GM12878 (cell line): ENCODE results near the gene HMGCR. TPM values are rescaled to one million over a fixed set of nuclear protein-coding genes. Genes with fewer than 3 reads are reported as not detected.

Source experiments
- ATAC-seq: fragments of 200-7000 bp; cut with Tn5 transposase; 3 replicates; pipeline ENCODE4 v1.9.1; 2020; ENCODE audit warnings: mild to moderate bottlenecking, moderate library complexity
- BruUV-seq: library from RNA; stranded (reverse); fragments of 400-500 nt; replicated peaks from 2 replicates; lab custom pipeline; 2021; lab: Mats Ljungman, UMichigan
- CTCF ChIA-PET: fragments of 300-600 bp; sonication (Branson Sonifier 250); formaldehyde crosslinking; extraction: SDS; loops from one replicate; lab custom pipeline; 2021; ENCODE audit warnings: inconsistent platforms; lab: Yijun Ruan, JAX
- POLR2A ChIA-PET: fragments of 350-600 bp; formaldehyde crosslinking; extraction: SDS; loops from one replicate; lab custom pipeline; 2021; ENCODE audit warnings: inconsistent platforms; lab: Charles Lee
- RAD21 ChIA-PET: fragments of 300-600 bp; sonication (Branson Sonifier 250); formaldehyde crosslinking; loops from one replicate; lab custom pipeline; 2023; ENCODE audit warnings: antibody characterized with exemption; ENCODE audit not compliant: unreplicated experiment; lab: Charles Lee
- SMC1A ChIA-PET: fragments of 300-600 bp; sonication (Branson Sonifier 250); formaldehyde crosslinking; loops from one replicate; lab custom pipeline; 2023; ENCODE audit not compliant: unreplicated experiment, uncharacterized antibody; lab: Charles Lee
- DNase-seq: peaks from one replicate; pipeline ENCODE4 v3.0.0-alpha.2; 2011; ENCODE audit warnings: low read depth, low spot score
- FAIRE-seq: peaks from 3 replicates; lab custom pipeline; 2011; peaks lifted over from hg19 to GRCh38; lab: Jason Lieb, UNC
- H2AFZ ChIP-seq: 2 replicates; pipeline ENCODE4 v1.6.0; 2011; ENCODE audit warnings: low read depth, low read length, control low read depth; ENCODE audit not compliant: control insufficient read depth
- H3K27ac ChIP-seq: 2 replicates; pipeline ENCODE4 v1.5.1; 2011; ENCODE audit warnings: control low read depth; ENCODE audit not compliant: control insufficient read depth, insufficient read depth
- H3K27me3 ChIP-seq, 2 experiments: replicated peaks in 1 of 2; 2 replicates each; pipeline versions ENCODE4 v1.6.0 to v1.6.1; 2011; ENCODE audit warnings: low read length in 1 of 2; ENCODE audit not compliant: control insufficient read depth in 2 of 2, insufficient read depth in 2 of 2
- H3K36me3 ChIP-seq, 2 experiments: 2 replicates each; pipeline ENCODE4 v1.5.1; 2011; ENCODE audit warnings: low read length in 1 of 2; ENCODE audit not compliant: control insufficient read depth in 2 of 2, insufficient read depth in 2 of 2
- H3K4me1 ChIP-seq: 2 replicates; pipeline ENCODE4 v1.6.1; 2011; ENCODE audit warnings: mild to moderate bottlenecking, low read length, moderate library complexity, mixed read lengths; ENCODE audit not compliant: control insufficient read depth, insufficient read depth
- H3K4me2 ChIP-seq: 2 replicates; pipeline ENCODE4 v1.6.0; 2011; ENCODE audit warnings: control low read depth; ENCODE audit not compliant: control insufficient read depth, insufficient read depth
- H3K4me3 ChIP-seq: fragments of 200-600 bp; sonication (generic); 2 replicates; pipeline ENCODE4 v1.5.1; 2016
- H3K79me2 ChIP-seq: 2 replicates; pipeline ENCODE4 v1.6.0; 2011; ENCODE audit warnings: low read length; ENCODE audit not compliant: control insufficient read depth, insufficient read depth
- H3K9ac ChIP-seq: 2 replicates; pipeline ENCODE4 v1.8.0; 2011; ENCODE audit warnings: low read length, control low read depth, mixed read lengths; ENCODE audit not compliant: control insufficient read depth, insufficient read depth
- H3K9me3 ChIP-seq: replicated peaks from 3 replicates; pipeline ENCODE4 v1.5.1; 2011; ENCODE audit warnings: mild to moderate bottlenecking, low read length; ENCODE audit not compliant: control insufficient read depth, insufficient read depth
- H4K20me1 ChIP-seq: 2 replicates; pipeline ENCODE4 v1.6.0; 2011; ENCODE audit not compliant: control insufficient read depth, insufficient read depth
- ASH2L ChIP-seq: fragments of 300-600, 200-600 bp; sonication (generic); IDR thresholded peaks from 2 replicates; pipeline ENCODE4 v1.6.1; 2017; ENCODE audit warnings: low read depth, mild to moderate bottlenecking, borderline replicate concordance
- BACH1 ChIP-seq: fragments of 450-650 bp; IDR thresholded peaks from 2 replicates; pipeline ENCODE4 v1.6.1; 2017; ENCODE audit warnings: mild to moderate bottlenecking, borderline replicate concordance
- BCL3 ChIP-seq: IDR thresholded peaks from 2 replicates; pipeline ENCODE4 v1.6.1; 2011; ENCODE audit warnings: borderline replicate concordance, low read depth, mild to moderate bottlenecking, moderate library complexity, low read length; ENCODE audit not compliant: insufficient read depth, poor library complexity, severe bottlenecking
- CUX1 ChIP-seq: IDR thresholded peaks from 2 replicates; pipeline ENCODE4 v1.6.1; 2012; ENCODE audit warnings: improper control_type of control experiment, low read depth, low read length; ENCODE audit not compliant: insufficient replicate concordance
- ELK1 ChIP-seq: IDR thresholded peaks from 2 replicates; pipeline ENCODE4 v1.6.1; 2012; ENCODE audit warnings: low read depth, low read length, improper control_type of control experiment
- HDAC6 ChIP-seq: fragments of 200-600 bp; sonication (generic); IDR thresholded peaks from one replicate; pipeline ENCODE4 v1.8.0; 2017; ENCODE audit warnings: antibody characterized with exemption; ENCODE audit not compliant: unreplicated experiment
- KAT2A ChIP-seq: conservative IDR thresholded peaks from 2 replicates; pipeline ENCODE4 v1.6.1; 2011; ENCODE audit warnings: low read depth, low read length; ENCODE audit not compliant: control insufficient read depth
- NRF1 ChIP-seq: conservative IDR thresholded peaks from 2 replicates; pipeline ENCODE4 v1.6.1; 2011; ENCODE audit warnings: mild to moderate bottlenecking, low read depth, low read length, improper control_type of control experiment
- RELB ChIP-seq: fragments of 450-650 bp; IDR thresholded peaks from 2 replicates; pipeline ENCODE4 v1.6.1; 2017; ENCODE audit warnings: low read depth, mild to moderate bottlenecking, moderate library complexity
- SMC3 ChIP-seq: IDR thresholded peaks from 2 replicates; pipeline ENCODE4 v1.6.1; 2011; ENCODE audit warnings: low read length, improper control_type of control experiment, borderline replicate concordance
- WGBS: methylation state at CpG from one replicate; pipeline ENCODE4 v1.1.6; 2016; ENCODE audit warnings: low lambda C conversion rate; ENCODE audit not compliant: insufficient replicate concordance, insufficient coverage; ENCODE audit errors: missing lambda C conversion rate; 5-methylcytosine and 5-hydroxymethylcytosine counted together
- in situ Hi-C: fragments of 300-500 bp; cut with MboI; formaldehyde crosslinking; loops from 9 replicates; pipeline ENCODE4 v1.14.3; 2018; ENCODE audit warnings: mixed read lengths
- intact Hi-C: fragments of 100-400 bp; cut with micrococcal nuclease; formaldehyde crosslinking; loops from one replicate; pipeline ENCODE4 v1.14.2; 2022; ENCODE audit not compliant: unreplicated experiment
- polyA plus RNA-seq, 11 experiments: library from polyadenylated mRNA; depleted of rRNA in 4 of 11; unstranded in 6 of 11; stranded (reverse) in 5 of 11; fragments of >200 nt; fragmentation: Nextera tagmentation in 4 of 11; fragmentation: Illumina TruSeq in 1 of 11; extraction: Ambion mirVana in 4 of 11; extraction: Trizol in 1 of 11; gene quantifications; 1 replicate in 1 of 11; 2 replicates in 10 of 11; pipeline versions ENCODE4 v1.2.1 to v1.2.3, GENCODE V29; 2011 to 2016; ENCODE audit warnings: inconsistent platforms in 2 of 11, missing spikeins in 2 of 11, low read depth in 1 of 11
- total RNA-seq, 4 experiments: library from RNA; depleted of rRNA in 3 of 4; stranded (reverse); fragments of >200 nt in 3 of 4; fragmentation: Illumina TruSeq in 1 of 4; extraction: Trizol in 1 of 4; gene quantifications; 2 replicates each; pipeline versions ENCODE4 v1.2.1 to v1.2.3, GENCODE V29; 2013 to 2021

HMGCR gene
- total and polyA plus RNA-seq, 10 of the 15 experiments (the other 5 are each of a cell fraction or from before 2014, with no cell fraction given) = 30.8 to 119 (median 73.9) TPM

- WGBS = 73% methylated on average over 7 of the region's 7 CpGs
Observed at GRCh38 chr5:75320371-75320770, 16.6 kb upstream of the HMGCR start.

More at GRCh38 chr5:75320371-75320770, 16.6 kb upstream of the HMGCR start:
- Histone ChIP-seq H3K27me3 (no peaks in the 10 kb centered on the region), H3K4me1 (no peaks in the 10 kb centered on the region), H3K79me2 (no peaks in the 10 kb centered on the region), H4K20me1 (no peaks in the 10 kb centered on the region), H3K36me3 (no peaks in the 10 kb centered on the region), H3K4me2 (no peak overlapping the region), H3K9ac (no peak overlapping the region), H3K27ac (no peak overlapping the region), H3K4me3 (no peak overlapping the region), H3K9me3 (no peaks in the 10 kb centered on the region), H2AFZ (no peak overlapping the region)
- ATAC-seq (no peak), DNase-seq (no peak), FAIRE-seq (no peak)
- intact Hi-C loops (no loop called here), in situ Hi-C loops (no loop called here)
- TF ChIP-seq NRF1 (no peak), BACH1 (no peak), BCL3 (no peak), SMC3 (no peak), ELK1 (no peak), KAT2A (no peak), HDAC6 (no peak), CUX1 (no peak), RELB (no peak), ASH2L (no peak)
- ChIA-PET POLR2A (no interaction called here), CTCF (no interaction called here), SMC1A (interaction anchor here (1.0 to 3.0 kb wide), 2 partner anchors 10 to 12 kb away, joined by 3 to 11 read pairs; no protein-coding TSS in a partner anchor), RAD21 (no interaction called here)
- BruUV-seq = no TSS peak
